Stimulated activated naive CD4-positive, alpha-beta T cell (primary cell): ENCODE measurements around the gene STRIP2.
"Not testable (repeated sequence)": the region's sequence is repeated elsewhere in the genome, so short reads cannot be mapped to it uniquely, and the experiment has no call there.

Experiments
- DNase-seq, 6 experiments: peaks; one replicate each; lab custom pipeline; 2025; lab: John Stamatoyannopoulos, UW

Gene STRIP2

DNA sequence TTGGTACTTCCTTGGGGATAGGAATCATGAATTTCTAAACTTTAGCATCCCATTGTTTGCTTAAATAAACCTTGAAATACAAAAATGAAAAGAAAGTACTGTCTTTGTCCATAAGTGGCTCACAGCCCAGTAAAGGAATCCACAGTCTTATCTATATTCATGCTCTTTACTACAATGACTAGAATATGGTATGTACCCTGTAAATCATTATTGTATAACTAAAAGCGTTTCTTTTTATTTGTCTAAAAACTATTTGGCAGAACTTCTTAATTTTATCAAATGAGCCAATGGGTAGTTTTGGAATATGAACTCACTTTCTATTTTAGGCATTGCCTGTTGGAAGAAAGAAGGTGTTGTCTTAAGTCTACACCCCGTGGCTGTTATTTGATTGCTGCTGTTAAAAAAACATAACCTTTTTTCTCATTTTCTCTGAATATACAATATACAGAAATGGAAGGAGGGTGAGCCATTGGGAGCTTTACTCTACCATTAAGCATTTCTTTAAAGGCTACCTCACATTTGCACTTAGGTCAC lies 12.4 kb upstream of the STRIP2 start:
- no peak for DNase-seq

DNA sequence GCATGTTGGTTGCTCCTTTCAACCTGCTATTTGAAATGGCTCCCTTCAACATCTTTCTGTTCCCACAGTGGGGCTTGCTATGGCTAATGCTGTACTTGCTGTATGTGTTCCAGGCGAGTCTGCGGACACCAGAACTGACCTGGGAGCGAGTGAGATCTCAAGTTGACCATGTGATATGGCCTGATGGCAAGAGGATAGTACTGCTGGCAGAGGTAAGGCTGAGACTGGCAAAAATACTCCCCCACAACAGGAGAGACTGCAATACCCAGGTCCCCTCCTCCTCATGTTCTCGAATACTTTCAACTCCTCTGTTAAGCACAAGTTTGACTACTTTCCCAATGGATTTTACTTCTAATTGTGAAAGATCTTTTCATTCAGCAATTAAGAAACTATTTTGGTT lies 11.5 kb upstream of the STRIP2 start:
- no peak for DNase-seq

DNA sequence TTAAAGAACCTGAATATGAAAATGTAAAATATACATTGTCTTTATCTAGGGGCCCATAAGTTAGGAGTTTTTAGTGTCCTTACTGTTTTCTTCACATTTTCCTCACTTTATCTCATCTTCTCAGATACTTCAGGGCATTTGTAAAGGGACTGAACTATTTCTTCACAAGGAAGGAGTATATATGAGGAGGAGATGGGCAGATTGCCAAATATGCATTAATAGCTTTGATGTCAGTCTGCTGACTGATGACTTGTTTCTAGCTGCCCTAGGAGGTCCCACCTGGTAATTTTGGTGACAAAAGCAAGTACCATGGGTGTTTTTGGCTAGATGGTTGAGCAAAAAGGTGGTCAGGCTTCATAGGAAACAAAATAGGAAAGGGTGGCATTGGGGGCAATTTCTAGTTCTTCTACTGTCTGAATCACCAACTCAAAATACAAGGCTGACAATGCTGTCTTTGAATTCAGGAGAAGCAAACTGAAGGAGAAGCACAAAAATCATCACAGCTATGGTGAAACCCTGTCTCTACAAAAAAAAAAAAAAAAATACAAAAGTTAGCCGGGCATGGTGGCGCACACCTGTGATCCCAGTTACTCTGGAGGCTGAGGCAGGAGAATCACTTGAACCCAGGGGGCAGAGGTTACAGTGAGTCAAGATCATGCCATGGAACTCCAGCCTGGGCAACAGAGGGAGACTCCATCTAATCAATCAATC lies 10.4 kb upstream of the STRIP2 start:
- no peak for DNase-seq

DNA sequence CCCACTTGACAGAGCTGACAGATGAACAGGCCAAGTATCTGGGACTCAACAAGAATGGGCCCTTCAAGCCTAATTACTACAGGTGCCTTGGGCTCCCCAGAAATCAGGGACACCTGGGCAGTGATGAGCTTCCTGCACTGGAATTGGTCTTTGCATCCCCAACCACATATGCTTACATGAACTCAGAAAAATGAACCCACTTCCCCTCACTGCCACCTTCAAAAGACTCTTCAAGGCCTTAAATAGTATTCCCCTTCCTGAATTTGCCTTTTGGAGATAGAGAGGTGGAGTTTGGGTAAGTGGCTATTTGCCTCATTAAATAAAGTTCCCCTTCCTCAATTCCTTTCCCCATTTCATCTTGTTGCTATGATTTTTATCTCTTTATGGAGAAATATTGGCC lies 7.8 kb upstream of the STRIP2 start:
- no peak for DNase-seq

DNA sequence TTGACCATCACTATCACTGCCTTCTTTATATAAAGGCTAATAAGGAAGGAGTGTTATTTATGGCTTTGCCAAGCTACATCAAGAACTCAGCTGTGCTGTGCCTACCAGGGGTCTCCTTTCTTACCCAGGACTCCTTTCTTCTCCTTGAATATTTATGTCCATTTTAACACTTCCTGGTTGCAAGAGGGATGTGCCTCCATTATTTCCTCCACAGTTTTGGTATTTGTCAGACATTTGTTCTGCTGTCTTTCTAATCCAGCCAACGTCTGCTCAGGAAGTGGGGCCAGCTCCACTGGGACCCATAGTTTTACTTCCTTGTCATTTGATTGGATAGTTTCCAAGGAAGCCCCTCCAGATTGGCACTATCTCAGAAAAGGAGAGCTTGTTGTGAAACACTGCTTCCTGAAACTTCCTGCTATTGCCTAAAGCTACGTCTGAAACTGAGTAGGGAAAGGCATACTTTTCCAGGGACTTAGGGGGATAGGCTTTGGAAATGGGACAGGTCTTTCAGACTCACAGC lies 6.6 kb upstream of the STRIP2 start:
- DNase-seq, result no peak

DNA sequence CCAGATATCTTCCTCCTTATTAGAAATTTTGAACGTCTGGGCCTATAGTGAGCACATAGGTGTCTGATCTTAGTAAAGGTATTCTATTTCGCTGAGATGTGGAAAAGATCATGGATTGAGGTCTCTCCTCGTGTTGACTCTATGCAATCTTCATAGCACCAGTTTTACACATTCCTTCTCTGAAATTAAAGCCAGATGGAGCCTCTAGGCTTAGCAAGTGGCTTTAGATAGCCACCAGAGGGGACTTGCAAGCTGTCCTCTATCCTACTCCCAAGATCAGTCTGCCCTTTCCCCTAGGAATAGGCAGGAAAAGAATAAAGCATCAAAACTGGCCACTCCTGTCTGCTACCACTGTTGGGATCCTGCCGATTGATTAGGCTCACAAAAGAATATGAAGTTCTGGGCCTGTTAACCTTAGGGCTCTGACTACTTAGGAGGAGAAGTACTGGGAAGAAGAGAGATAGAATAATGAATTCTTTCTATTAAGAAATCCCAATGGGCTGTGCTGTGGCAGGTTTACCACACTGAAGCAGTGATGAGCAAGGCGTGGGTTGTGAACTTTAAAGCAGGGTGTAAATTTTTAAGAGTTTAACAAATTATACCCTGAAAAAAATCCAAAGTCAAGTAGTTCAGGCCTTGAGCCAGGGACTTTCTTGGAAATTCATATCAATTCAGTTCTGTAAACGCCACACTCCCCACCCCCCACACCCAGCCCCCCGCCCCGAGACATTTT lies 2.2 kb upstream of the STRIP2 start:
- DNase-seq, result no peak

DNA sequence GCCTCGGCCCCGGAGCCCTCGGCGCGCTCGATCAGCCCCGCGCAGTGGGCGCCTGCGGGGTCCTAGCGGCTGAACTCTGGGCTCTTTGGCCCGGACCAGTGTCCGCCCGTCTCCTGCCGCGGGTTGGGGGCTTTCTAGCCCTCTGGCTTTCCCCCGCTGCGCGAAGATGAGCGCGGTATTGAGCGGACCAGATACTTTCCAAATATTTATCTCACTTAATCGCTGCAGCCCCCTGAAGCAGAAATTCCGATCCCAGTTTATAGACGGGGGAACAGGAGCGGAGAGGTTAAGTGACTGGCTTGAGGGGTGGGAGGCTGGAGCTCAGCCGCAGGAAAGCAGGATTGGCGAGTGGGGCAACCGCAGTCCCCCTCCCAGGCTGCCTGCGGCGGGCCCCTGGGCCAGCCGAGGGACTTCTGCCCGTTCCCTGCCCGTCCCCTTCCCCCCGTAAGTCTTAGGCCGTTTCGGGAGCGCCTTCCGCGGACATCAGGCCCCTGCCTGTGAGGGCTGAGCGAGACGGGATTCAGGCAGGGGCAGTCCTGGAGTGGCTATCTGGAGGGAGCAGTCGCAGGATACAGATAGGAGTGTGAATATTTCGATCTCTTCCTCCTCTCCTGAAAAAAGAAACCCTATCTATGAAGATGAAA lies 565 bp downstream of the STRIP2 start:
- DNase-seq, result no peak

DNA sequence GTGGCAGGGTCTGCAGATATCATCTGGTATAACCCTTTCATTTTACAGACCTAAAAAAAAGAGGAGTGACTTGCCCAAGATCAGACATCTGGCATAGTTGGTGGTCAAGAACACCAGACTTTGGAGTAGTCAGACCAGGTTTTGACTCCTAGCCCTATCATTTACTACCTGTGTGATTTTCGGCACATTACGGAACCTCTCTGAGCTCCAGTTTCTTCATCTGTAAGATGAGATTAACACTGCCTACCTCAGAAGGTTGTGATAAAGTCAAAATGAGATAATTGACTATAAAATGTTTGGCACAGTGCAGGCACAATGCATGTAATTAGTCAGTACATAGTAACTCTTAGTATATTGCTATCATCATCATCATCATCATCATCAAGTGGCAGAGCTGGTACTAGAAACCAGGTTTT lies 1.2 kb downstream of the STRIP2 start:
- no peak for DNase-seq

DNA sequence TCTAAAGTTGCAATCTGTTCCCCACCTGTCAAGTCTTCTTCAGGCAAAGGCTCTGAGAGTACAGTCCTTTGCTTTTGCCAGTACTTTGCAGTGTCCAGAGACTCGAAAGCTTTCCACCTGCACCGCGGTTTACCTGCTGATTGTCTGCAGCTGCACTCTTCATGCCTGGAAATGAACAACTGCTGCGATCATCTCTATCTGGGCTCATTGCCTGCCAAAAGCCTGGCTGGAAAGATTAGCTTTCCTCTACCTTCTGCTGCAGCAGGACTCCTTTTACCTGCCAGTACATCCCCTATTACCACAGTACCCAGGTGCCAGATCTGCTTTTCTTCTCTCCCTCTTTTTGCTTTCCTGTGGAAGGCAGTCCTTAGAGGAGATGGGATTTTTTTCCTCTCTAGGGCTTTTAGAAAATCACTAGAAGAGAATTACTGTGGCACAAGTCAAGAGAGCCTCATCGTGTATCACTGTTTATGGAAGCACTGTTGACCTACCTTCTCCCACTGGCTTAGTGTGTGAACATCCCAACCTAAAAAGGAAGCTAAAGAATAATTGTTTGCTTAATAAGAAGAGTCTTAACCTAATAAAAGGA lies 2.2 kb downstream of the STRIP2 start:
- DNase-seq, result no peak

DNA sequence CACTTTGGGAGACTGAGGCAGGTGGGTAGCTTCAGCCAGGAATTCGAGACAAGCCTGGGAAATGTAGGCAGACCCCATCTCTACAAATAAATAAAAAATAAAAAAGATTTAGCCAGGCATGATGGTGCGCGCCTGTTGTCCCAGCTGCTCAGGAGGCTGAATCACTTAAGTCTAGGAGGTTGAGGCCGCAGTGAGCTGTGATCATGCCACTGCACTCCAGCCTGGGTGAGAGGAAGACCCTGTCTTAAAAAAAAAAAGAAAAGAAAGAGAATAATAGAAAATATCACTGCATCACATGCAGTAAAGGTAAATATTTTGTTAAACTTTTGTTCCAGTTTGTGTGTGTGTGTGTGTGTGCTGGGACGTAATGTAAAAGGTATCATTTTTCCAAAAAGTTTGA lies 3.0 kb downstream of the STRIP2 start:
- DNase-seq, result no peak

DNA sequence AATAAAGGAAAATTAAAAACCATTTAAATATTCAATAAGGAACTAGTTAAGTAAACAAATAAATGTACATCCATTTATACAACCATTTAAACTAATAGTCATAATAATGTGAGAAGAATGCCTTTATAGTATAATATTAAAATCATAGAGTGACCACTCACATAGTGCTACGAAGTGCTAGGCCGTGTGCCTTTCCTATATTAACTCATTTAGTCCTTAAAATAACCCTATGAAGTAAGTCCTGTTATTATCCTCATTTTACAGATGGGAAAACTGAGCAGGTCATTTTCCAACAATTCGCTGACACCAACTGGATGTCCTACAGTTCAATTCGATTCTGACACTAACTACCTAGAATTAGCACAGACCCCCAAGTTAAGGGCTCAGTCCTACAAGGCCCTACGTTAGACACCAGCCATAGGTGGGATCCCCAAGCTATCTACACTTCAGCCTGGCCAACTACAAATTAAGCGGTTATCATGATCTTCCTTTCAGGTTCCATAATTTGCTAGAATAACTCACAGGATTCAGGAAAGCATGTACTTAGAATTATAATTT lies 4.1 kb downstream of the STRIP2 start:
- DNase-seq, result no peak

DNA sequence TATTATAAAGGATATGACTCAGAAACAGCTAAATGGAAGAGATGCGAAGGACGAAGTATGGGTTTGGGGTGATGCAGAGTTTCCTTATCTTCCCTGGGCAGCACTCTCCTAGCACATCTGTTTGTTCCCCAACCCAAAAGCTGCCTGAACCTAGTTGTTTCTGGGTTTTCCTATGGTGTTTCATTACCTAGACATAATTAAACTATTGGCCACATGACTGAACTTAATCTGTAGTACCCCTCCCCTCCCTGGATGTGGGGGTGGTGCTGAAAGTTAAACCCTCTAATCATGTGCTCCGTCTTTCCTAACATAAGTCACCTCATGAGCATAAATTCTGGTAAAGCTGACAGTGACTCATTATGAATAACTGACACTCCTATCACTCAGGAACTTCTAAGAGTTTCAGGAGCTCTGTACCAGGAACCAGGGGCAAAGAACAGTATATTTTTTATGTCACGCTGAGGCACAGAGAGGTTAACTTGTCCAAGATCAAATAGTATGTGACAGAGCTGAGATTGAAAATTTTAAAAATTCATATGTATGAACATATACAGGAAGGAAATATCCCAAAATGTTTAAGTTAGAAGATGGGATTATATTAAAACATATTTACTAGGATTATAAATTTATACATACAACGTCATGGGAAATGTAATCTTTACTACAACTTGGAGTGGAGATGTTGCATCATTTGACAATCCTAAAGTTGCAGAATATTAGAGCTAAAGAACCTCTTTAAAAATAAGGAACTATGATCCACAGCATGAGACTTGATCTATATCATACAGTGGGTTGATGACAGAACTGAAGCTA lies 4.8 kb downstream of the STRIP2 start:
- no peak for DNase-seq

DNA sequence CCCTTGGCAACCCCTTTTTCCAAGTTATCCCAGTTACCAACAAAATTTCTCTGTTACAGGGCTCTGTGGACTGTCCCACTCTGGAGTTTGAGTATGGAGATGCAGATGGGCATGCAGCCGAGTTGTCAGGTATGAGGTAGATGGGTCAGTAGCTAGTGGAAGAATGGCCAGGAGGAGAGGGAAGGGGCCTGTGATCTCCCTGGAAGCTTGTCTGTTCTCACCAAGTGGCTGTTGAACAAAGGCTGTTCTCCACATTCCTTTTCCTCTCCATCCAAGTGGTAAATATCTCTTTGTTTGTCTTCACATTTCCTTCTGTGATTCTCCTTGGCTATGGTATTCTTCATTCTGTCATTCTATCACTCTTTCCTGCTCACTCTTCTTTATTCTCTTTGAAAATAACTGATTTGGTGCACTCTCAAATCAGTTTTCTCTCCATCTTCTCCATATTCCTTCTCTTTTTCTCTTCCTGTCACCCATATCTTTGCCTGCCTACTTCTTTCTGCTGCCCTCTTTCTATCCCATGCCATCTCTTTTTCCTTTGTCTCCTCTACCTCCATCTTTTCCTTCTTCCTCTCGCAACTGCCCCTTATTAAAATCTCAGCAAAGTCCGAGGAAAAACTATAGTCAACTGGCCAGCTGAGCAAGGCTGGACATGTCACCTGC lies 5.9 kb downstream of the STRIP2 start:
- DNase-seq, result no peak

DNA sequence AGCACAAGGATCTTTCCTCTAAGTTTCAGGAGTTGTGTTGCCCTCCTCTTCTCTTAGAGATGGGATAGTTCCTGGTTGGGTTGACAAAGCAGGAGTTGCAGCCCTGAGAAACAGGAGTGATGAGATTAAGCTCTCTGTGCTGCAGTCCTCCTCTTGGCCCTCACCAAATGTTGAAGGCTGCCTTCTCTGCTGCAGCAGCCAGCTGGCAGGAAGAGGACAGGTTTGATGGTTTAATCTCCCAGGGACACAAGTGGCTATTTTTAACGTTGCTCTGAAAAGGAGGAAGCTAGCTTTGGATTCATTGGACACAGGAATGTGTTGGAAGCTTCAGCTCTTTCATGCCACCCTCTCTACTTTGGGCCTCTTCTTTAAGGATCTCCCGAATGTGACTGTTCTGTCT lies 9.4 kb downstream of the STRIP2 start:
- DNase-seq, result no peak

DNA sequence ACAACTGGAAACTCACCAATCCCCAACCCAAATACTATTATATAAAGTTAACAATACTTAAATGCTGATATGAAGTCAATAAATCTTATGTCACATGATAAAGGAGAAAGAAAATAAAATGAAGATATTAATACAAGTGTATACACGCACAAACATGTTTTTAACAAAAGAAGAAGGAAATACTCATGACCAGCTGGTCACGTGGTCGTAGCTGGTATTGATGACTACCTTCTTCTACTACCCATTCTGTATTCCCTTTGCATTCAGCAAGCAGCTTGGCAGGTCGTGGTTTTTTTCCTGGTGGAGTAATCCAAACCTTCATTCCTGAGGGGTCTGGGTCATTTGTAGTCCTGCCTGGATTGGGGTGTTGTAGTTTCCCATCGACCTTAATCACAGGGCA lies 10.5 kb downstream of the STRIP2 start:
- DNase-seq, result not testable (repeated sequence)

DNA sequence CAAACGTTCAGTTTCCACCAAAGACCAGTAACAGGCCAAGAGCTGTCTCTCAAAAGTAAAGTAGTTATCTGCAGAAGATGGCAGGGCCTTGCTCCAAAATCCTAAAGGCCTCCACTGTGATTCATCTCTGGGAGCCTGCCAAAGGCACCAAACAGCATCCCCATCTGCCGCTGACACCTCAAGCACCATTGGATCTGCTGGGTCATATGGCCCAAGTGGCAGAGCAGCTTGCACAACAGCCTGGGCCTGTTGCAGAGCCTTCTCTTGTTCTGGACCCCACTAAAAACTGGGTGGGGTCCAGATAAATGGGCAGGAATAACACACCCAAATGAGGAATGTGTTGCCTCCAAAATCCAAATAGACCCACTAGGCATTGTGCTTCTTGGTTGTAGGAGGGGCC lies 12.7 kb downstream of the STRIP2 start:
- not testable (repeated sequence) for DNase-seq

DNA sequence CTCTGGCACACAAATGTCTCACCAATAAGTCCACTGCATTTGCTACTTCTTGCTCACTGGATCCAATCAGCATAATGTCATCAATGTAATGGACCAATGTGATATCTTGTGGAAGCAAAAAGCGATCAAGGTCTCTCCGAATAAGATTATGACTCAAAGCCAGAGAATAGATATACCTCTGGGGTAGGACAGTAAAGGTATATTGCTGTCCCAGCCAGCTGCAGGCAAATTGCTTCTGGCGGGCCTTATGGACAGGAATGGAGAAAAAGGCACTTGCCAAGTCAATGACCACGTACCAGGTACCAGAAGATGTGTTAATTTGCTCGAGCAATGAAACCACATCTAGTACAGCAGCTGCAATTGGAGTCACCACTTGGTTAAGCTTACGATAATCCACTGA lies 13.2 kb downstream of the STRIP2 start:
- not testable (repeated sequence) for DNase-seq

DNA sequence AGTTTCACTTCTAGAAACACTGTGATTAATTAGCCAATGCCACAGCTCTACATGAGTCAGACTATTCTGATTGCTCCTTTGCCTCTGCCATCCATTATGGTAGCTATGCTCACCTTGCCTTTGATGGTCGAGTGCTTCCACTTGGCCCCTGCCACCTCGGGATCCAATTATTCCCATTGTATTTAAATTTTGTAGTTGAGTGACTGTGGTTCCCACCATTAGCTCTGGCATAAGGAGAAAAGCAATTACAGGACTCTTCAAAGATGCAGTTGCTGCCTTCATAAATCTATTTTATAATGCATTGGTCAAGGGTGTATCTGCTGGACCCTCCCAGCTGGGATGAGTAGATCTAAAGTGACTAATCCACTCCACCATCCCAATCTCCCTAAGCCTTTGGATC lies 14.4 kb downstream of the STRIP2 start:
- not testable (repeated sequence) for DNase-seq

DNA sequence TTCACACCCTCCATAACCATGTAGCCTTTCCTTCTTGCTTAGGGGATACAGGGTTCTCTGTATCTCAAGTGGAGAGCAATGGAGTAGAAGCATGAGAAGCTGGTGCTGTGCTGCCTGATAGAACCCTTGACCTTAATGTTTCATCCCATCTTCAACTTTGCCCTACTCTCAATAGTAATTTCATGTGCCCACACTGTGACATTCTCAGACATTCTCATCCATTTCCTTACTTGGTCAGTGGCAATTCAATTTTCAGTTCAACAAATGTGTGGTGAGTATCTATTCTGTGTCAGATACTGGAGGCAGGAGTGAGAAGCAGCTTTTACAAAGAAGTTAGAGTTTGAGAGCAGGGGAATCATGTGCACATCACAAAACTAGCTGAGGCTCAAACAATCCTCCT lies 16.1 kb downstream of the STRIP2 start:
- no peak for DNase-seq

DNA sequence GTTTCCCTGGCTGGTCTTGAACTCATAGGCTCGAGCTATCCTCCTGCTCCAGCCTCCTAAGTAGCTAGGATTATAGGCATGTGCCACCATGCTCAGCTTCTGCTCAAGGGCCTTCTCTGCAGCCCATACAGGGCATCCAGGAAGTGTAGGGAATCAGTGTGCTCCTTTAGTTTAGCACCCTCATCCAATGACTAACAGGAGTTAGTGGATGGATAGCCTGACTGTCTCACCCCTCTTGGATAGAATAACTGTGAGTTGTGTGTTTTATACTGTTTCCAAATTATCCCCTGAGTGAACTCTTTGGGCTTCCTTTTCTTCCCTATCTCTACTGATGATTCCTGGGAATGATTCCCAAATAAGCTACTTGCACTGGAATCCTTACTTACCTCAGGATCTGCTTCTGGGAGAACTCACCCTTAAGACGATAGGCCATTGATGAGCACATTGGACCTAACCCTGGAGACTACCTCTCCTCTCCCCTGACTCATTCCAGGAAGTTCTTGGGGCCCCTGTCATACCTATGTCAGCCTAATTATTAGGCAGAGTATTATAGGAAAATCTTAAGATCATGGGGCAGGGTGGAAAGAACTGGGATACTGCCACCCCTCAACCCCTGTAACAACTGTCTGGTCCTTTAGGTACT lies 18.5 kb downstream of the STRIP2 start:
- DNase-seq, result no peak
